Left colon (tissue), 2 donors: ENCODE results near the gene CAMK2N2. TPM values are rescaled to one million over a fixed set of nuclear protein-coding genes. Genes with fewer than 3 reads are reported as not detected.
A peak's percentile ranks its signal among the peaks of the same experiment; 100 is the strongest.

Experiments used
- ATAC-seq: fragments of 200-7000 bp; cut with Tn5 transposase; one replicate; pipeline ENCODE4 v1.9.1; 2020; ENCODE audit warnings: mild to moderate bottlenecking, moderate library complexity
- DNase-seq, 2 donors: peaks; one replicate each; pipeline ENCODE4 v3.0.0-alpha.2; 2020
- intact Hi-C, 2 donors: fragments of 100-400 bp; cut with DNase I in 1 of 2; cut with micrococcal nuclease in 1 of 2; formaldehyde crosslinking; loops; one replicate each; pipeline versions ENCODE4 v1.11.2 to v1.14.0; 2022; cut with DNase I, micrococcal nuclease
- long read RNA-seq: library from polyadenylated mRNA; unstranded; transcript quantifications from one replicate; pipeline ENCODE4 v2.0.0, GENCODE V29; 2021
- total RNA-seq, 2 donors: library from RNA; stranded (reverse); fragmentation: NEBNext Ultra II Directional; extraction: Animal tissue kit (Norgen Biotek cat#: 25700); gene quantifications; one replicate each; pipeline ENCODE4 v1.2.1, GENCODE V29; 2021
- donor health status: DM: no; HTN: no; CAD: no.
- donor health status: DM: yes; HTN: yes; CAD: no.

The CAMK2N2 gene
- total RNA-seq, result under 1 TPM in 1 of 2 donors, not detected in 1; 0.39 TPM
- long read RNA-seq, result 0 reads

- intact Hi-C loops, result no loop called here
- ATAC-seq (peak; percentile 85), DNase-seq (peak; percentile 51 to 66)
Observed at GRCh38 chr3:184261270-184261853, at the start of gene CAMK2N2. Gene CAMK2N2 (minus strand): TSS chr3:184261553. CDS start chr3:184261285, 268 bp downstream.

GRCh38 chr3:184308744-184309143, 47.4 kb upstream of the CAMK2N2 start:
- intact Hi-C loops, result no loop called here
- ATAC-seq (no peak), DNase-seq (no peak)

- ATAC-seq (no peak), DNase-seq (no peak)
- intact Hi-C loops, result no loop called here
Observed at GRCh38 chr3:184307915-184308314, 46.6 kb upstream of the CAMK2N2 start.

- DNase-seq (no peak), ATAC-seq (peak; percentile 93)
- intact Hi-C loops, result no loop called here
Observed at GRCh38 chr3:184306341-184306972, 45.1 kb upstream of the CAMK2N2 start.

- ATAC-seq (peak; percentile 56), DNase-seq (no peak)
- intact Hi-C loops, result no loop called here
Observed at GRCh38 chr3:184305577-184305976, 44.2 kb upstream of the CAMK2N2 start.

- intact Hi-C loops, result no loop called here
- ATAC-seq (no peak), DNase-seq (no peak)
Observed at GRCh38 chr3:184300378-184300720, 39.0 kb upstream of the CAMK2N2 start.

GRCh38 chr3:184299488-184300377, 38.4 kb upstream of the CAMK2N2 start:
- ATAC-seq, result peak; percentile 20
- intact Hi-C loops, result no loop called here
- DNase-seq, result no peak

GRCh38 chr3:184298759-184299487, 37.6 kb upstream of the CAMK2N2 start, which contains the start of gene PSMD2:
Gene PSMD2 (plus strand): TSS chr3:184299241. CDS start chr3:184299267, 26 bp downstream.
- DNase-seq (peak; percentile 98 to 99), ATAC-seq (peak; percentile 95)
- intact Hi-C loops, result no loop called here

DNA sequence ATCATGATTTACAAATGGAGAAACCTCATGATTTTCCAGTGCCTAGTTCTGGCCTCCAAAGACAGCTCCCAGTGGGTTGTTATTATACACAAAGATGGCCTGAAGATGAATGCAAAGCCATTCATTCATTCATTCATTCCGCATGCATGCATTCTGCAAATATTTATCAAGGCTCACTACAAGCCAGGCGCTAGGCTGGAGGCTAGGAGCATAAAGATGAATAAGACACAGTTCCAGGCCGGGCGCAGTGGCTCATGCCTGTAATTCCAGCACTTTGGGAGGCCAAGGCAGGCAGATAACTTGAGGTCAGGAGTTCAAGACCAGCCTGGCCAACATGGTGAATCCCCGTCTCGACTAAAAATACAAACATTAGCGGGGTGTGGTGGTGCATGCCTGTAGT, 35.3 kb upstream of the CAMK2N2 start:
- intact Hi-C loops, result no loop called here
- no peak for ATAC-seq
- no peak for DNase-seq

GRCh38 chr3:184295771-184296170, 34.4 kb upstream of the CAMK2N2 start:
- intact Hi-C loops, result no loop called here
- ATAC-seq, result no peak
- no peak for DNase-seq

DNA sequence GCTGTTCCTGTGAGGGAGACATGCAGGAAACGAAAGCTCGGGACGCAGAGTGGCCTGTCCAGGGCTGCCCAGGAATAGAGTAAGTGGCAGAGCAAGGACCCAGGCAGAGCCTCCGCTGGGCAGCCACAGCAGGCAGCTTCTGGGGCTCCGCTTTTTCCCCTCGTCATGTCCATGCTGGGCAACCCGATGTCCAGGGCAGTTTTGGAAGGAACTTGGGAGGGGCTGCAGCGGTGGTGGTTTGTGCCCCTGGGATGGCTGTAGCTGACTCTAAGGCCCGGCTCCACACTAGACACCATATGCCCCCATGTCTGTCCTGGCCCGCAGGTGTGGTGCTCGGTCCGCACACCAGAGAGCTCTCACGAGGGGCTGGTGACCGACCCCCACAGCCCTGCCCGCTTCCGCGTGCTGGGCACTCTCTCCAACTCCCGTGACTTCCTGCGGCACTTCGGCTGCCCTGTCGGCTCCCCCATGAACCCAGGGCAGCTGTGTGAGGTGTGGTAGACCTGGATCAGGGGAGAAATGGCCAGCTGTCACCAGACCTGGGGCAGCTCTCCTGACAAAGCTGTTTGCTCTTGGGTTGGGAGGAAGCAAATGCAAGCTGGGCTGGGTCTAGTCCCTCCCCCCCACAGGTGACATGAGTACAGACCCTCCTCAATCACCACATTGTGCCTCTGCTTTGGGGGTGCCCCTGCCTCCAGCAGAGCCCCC, 30.5 kb upstream of the CAMK2N2 start:
- intact Hi-C loops, result no loop called here
- no peak for DNase-seq

GRCh38 chr3:184291044-184291737, 29.8 kb upstream of the CAMK2N2 start:
- intact Hi-C loops, result no loop called here
- ATAC-seq (no peak), DNase-seq (no peak)

More for the DNA sequence above, 30.5 kb upstream of the CAMK2N2 start:
- no peak for ATAC-seq

DNA sequence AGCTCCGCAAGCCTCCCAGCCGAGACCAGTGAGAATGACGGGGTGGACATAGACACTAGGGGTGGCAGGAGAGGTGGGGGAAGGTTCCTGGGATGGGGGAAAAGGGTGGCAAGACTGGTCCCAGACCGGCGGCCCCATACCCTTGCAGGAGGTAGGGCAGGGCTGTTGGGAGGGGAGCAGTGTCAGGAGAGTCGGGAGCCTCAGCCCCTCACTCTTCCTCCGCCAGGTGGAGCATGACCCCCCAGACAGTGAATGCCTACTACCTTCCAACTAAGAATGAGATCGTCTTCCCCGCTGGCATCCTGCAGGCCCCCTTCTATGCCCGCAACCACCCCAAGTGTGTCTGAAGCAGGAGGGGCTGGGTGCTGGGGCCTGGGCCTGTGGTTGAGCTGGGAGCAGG, 29.0 kb upstream of the CAMK2N2 start:
- intact Hi-C loops, result no loop called here
- ATAC-seq (no peak), DNase-seq (no peak)

DNA sequence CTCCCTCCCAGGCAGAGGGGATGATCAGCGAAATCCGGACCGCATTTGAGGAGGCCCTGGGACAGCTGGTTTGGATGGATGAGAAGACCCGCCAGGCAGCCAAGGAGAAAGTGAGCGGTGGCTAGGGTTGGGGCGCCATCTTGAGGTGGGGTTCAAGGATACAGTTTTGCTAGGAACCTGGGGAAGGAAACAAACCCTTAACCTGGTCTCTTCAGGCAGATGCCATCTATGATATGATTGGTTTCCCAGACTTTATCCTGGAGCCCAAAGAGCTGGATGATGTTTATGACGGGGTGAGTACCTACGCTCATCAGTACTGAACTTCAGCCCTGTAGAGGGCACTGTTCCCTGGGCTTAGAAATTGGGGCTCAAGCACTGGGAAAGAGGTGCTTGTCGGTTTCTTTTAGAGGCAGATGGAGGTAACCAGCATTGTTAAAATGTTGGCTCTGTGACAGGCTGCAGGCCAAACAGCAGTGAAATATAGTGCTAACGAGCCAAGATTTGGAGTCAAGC, 28.1 kb upstream of the CAMK2N2 start:
- DNase-seq (peak in 1 of 2 donors; percentile 57), ATAC-seq (peak; percentile 79)
- intact Hi-C loops, result no loop called here

DNA sequence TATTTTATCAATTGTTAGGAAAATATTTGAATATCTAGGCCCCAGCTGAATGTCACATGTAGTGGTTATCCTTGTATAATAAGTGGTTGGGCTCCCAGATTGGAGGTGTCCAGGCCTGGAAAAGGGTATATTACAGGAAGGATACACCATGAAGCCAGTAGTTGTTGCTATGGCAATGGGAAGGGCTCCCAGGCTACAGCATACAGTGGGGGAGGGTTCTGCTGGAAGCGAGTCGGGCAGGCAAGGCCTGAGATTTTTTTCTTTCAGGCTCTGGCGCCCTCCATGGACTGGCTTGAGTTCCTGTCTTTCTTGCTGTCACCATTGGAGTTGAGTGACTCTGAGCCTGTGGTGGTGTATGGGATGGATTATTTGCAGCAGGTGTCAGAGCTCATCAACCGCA, 23.3 kb upstream of the CAMK2N2 start:
- intact Hi-C loops, result no loop called here
- DNase-seq (peak in 1 of 2 donors; percentile 20), ATAC-seq (peak; percentile 73)

DNA sequence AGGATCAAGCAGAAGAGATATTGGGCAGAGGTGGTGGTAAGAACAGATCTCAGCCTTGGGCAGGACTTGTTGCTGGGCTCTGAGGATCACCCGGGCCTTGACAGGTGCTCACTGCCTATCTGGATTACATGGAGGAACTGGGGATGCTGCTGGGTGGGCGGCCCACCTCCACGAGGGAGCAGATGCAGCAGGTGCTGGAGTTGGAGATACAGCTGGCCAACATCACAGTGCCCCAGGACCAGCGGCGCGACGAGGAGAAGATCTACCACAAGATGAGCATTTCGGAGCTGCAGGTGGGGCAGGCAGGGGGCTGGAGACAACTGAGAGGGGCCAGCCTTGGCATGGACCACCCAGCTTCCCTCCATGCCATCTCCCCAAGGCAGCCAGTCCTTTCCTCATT, 22.3 kb upstream of the CAMK2N2 start:
- intact Hi-C loops, result no loop called here
- no peak for ATAC-seq
- DNase-seq, result no peak

- intact Hi-C loops, result no loop called here
- DNase-seq (no peak), ATAC-seq (no peak)
Observed at GRCh38 chr3:184282941-184283340, 21.6 kb upstream of the CAMK2N2 start.

DNA sequence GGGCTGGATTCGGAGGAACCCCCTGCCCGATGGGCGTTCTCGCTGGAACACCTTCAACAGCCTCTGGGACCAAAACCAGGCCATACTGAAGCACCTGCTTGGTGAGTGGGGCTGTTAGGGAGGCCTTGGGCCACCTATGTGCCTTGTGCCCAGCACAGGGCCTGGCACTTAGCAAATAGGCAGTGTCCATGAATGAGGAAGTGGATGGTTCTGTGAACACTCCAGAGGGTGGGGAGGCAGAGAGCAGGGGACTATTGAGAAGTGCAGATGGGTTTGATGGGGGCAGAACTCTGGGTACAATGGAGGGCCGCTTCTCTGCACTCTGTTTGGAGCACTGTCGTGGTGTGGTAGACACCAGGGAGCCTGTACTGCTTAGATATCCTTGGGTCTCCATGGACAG, 16.0 kb upstream of the CAMK2N2 start:
- intact Hi-C loops, result no loop called here
- ATAC-seq (no peak), DNase-seq (no peak)
